Measurements from ENCODE around the gene PAK3. TPM values are rescaled to one million over a fixed set of nuclear protein-coding genes. Genes with fewer than 3 reads are reported as not detected.

PAK3 gene
- total and polyA plus RNA-seq, 2 of the 8 experiments (the other 6 are each of a cell fraction or from before 2014, with no cell fraction given): 0.80 to 7.2 TPM

- TF ChIP-seq SP2 (IDR thresholded peaks at IDR 0.05; ENCODE audit: low read length) (no peak), FOSL1 (IDR thresholded peaks at IDR 0.05; ENCODE audit: insufficient read depth, low read depth, low read length) (no peak), POLR2A (IDR thresholded peaks at IDR 0.05; ENCODE audit: control extremely low read depth in 1 of 2, low read depth in 2 of 2, low read length in 2 of 2) (no peak), KDM5A (IDR thresholded peaks at IDR 0.05; ENCODE audit: low read length) (no peak), NRF1 (IDR thresholded peaks at IDR 0.05; ENCODE audit: low read depth, low read length) (no peak), CTCF (IDR thresholded peaks at IDR 0.05; ENCODE audit: control extremely low read depth in 1 of 3, insufficient read depth in 1 of 3, low read depth in 1 of 3, low read length in 3 of 3) (no peak), RAD21 (IDR thresholded peaks at IDR 0.05 in 1 of 2, conservative IDR thresholded peaks at IDR 0.05 in 1 of 2; ENCODE audit: low read depth in 2 of 2, low read length in 2 of 2) (no peak), CBX5 (IDR thresholded peaks at IDR 0.05; ENCODE audit: low read depth, low read length) (no peak)
Observed at GRCh38 chrX:111133389-111133788, 37.4 kb downstream of the PAK3 start (continued).
